ENCODE results near the gene BPTF.
"Not testable (repeated sequence)": the region's sequence is repeated elsewhere in the genome, so short reads cannot be mapped to it uniquely, and the experiment has no call there.

Gene BPTF

DNA sequence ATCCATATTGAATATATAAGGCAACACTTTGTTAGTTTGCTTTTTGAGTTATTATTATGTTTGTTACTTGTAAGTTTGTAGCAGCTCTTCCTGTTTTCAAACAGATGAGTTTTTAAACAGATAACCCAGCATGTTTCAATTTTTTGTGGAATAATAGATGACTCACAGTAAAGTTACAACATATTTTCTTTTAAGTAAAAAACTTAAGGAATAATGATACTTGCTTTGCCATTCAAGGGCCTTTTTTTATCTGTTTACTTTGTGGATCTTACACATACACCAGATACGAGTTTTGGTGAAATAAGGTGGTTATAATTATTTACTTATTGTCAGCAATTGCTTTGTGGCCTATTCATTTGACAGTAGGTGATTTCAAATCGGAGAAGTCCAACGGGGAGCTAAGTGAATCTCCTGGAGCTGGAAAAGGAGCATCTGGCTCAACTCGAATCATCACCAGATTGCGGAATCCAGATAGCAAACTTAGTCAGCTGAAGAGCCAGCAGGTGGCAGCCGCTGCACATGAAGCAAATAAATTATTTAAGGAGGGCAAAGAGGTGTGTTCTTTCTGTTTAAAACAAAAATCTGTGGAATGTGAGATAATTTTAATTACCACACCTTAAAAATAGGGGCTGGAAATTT, 66.3 kb downstream of the BPTF start:
- Mint-ChIP-seq H3K27ac (no peak overlapping the region), H3K9me3 (no peaks in the 10 kb centered on the region), H3K36me3 (ENCODE audit: low read depth) (peaks cover 79% of the 10 kb centered on the region), H3K4me1 (ENCODE audit: low read depth) (peaks cover under 1% of the 10 kb centered on the region), H3K4me3 (no peak overlapping the region), H3K27me3 (no peaks in the 10 kb centered on the region)
- DNase-seq: no peak

DNA sequence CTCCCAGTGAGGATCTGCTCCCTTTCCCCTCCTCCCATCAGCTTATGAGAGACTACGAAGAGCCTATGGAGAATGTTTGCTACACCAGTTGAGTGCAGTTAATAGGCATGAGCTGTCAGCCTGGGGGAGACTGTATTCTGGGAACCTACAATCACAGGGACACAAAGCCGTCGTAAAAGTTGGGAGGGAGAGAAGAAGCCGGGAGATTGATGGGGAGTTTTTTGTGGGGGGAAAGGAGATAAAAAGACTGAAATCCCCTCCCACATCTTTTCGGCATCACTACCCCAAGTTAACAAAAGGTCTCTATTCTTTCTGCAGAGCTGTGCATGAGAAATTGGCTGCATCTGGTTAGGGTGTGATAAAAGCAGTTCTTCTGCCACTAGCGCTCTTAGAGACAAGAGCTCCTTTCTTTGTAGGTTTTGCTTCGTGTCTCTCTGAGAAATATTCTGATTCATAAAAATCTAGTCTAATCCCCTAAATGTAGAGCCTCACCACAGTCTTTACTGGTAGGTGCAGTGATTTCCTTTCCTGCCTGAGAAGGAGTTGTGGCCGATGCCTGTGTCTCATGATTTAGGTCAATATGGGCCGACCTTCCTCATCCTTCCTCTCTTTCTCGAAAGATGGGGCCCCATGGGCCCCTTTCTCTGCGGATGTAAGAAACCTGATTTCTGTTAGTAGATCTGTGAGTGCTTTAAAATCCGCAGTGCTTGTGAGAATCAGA, 77.4 kb downstream of the BPTF start:
- no peaks in the 10 kb centered on the region for H3K4me1 Mint-ChIP-seq (ENCODE audit: low read depth)
- H3K36me3 Mint-ChIP-seq (ENCODE audit: low read depth): peaks cover 79% of the 10 kb centered on the region
- peak overlapping the region; percentile 4 for H3K27ac Mint-ChIP-seq

DNA sequence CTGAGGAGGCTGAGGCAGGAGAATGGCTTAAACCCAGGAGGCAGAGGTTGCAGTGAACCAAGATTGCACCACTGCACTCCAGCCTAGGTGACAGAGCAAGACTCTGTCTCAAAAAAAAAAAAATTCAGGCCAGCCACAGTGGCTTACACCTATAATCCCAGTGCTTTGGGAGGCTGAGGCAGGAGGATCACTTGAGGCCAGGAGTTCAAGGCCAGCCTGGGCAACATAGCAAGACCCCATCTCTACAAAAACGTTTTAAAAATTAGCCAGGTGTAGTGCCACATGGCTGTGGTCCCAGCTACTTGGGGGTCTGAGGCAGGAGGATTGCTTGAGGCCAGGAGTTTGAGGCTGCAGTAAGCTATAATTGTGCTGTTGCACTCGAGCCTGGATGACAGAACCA, 80.0 kb downstream of the BPTF start:
- H3K27me3 Mint-ChIP-seq; DNase-seq; H3K4me3 Mint-ChIP-seq; H3K27ac Mint-ChIP-seq; H3K4me1 Mint-ChIP-seq (ENCODE audit: low read depth); H3K9me3 Mint-ChIP-seq: not testable (repeated sequence)
- H3K36me3 Mint-ChIP-seq (ENCODE audit: low read depth): peaks cover 91% of the 10 kb centered on the region

More for the DNA sequence above, 77.4 kb downstream of the BPTF start:
- no peaks in the 10 kb centered on the region for H3K27me3 Mint-ChIP-seq
- H3K4me3 Mint-ChIP-seq: no peak overlapping the region
- no peak for DNase-seq
- H3K9me3 Mint-ChIP-seq: no peaks in the 10 kb centered on the region

DNA sequence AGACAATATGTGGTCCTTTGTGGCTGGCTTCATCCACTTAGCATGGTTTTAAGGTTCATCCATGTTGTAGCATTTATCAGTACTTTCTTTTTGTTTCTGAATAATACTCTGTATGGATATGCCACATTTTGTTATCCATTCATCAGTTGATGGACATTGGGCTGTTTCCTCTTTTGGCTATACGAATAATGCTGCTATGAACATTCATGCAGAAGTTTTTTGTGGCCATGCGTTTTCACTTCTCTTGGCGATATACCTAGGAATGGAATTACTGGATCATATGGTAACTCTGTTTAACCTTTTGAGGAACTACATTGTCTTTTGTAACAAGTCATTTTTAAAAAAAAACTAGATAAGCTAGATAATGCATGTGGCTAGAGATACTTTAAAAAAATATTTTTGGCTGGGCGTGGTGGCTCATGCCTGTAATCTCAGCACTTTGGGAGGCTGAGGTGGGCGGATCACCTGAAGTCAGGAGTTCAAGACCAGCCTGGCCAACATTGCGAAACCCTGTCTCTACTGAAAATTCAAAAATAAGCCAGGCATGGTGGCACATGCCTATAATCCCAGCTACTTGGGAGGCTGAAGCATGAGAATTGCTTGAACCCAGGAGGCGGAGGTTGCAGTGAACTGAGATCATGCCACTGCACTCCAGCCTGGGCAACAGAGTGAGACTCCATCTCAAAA, 85.0 kb downstream of the BPTF start:
- H3K9me3 Mint-ChIP-seq, DNase-seq, H3K4me3 Mint-ChIP-seq, H3K27me3 Mint-ChIP-seq: not testable (repeated sequence)
- peaks cover 95% of the 10 kb centered on the region for H3K36me3 Mint-ChIP-seq (ENCODE audit: low read depth)
- peak overlapping the region; percentile 64 for H3K27ac Mint-ChIP-seq
- H3K4me1 Mint-ChIP-seq (ENCODE audit: low read depth): peaks cover 30% of the 10 kb centered on the region

DNA sequence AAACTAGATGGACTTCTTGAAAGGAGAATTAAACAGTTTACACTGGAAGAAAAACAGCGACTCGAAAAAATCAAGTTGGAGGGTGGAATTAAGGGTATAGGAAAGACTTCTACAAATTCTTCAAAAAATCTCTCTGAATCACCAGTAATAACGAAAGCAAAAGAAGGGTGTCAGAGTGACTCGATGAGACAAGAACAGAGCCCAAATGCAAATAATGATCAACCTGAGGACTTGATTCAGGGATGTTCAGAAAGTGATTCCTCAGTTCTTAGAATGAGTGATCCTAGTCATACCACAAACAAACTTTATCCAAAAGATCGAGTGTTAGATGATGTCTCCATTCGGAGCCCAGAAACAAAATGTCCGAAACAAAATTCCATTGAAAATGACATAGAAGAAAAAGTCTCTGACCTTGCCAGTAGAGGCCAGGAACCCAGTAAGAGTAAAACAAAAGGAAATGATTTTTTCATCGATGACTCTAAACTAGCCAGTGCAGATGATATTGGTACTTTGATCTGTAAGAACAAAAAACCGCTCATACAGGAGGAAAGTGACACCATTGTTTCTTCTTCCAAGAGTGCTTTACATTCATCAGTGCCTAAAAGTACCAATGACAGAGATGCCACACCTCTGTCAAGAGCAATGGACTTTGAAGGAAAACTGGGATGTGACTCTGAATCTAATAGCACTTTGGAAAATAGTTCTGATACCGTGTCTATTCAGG, 85.9 kb downstream of the BPTF start:
- Mint-ChIP-seq H3K4me3 (no peak overlapping the region), H3K36me3 (ENCODE audit: low read depth) (peaks cover 97% of the 10 kb centered on the region), H3K27me3 (no peaks in the 10 kb centered on the region), H3K4me1 (ENCODE audit: low read depth) (peaks cover 30% of the 10 kb centered on the region), H3K9me3 (no peaks in the 10 kb centered on the region), H3K27ac (peak overlapping the region; percentile 91)
- DNase-seq: no peak

DNA sequence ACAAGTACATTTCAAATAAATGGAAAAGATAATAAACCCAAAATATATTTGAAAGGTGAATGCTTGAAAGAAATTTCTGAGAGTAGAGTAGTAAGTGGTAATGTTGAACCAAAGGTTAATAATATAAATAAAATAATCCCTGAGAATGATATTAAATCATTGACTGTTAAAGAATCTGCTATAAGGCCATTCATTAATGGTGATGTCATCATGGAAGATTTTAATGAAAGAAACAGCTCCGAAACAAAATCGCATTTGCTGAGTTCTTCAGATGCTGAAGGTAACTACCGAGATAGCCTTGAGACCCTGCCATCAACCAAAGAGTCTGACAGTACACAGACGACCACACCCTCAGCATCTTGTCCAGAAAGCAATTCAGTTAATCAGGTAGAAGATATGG, 86.8 kb downstream of the BPTF start:
- Mint-ChIP-seq H3K27me3 (no peaks in the 10 kb centered on the region), H3K4me1 (ENCODE audit: low read depth) (peaks cover 30% of the 10 kb centered on the region), H3K9me3 (no peaks in the 10 kb centered on the region), H3K36me3 (ENCODE audit: low read depth) (peaks cover 92% of the 10 kb centered on the region), H3K4me3 (no peak overlapping the region), H3K27ac (peak overlapping the region; percentile 91)
- no peak for DNase-seq

DNA sequence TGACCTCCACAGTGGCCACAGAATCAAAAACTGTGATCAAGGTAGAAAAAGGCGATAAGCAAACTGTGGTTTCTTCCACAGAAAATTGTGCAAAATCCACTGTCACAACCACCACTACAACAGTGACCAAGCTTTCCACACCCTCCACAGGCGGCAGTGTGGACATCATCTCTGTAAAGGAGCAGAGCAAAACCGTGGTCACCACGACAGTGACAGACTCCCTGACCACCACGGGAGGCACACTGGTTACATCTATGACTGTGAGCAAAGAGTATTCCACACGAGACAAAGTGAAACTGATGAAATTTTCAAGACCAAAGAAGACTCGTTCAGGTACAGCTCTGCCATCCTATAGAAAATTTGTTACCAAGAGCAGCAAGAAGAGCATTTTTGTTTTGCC, 87.4 kb downstream of the BPTF start:
- Mint-ChIP-seq H3K36me3 (ENCODE audit: low read depth) (peaks cover 88% of the 10 kb centered on the region), H3K9me3 (no peaks in the 10 kb centered on the region), H3K4me1 (ENCODE audit: low read depth) (peaks cover 30% of the 10 kb centered on the region), H3K27me3 (no peaks in the 10 kb centered on the region), H3K27ac (peak overlapping the region; percentile 75), H3K4me3 (no peak overlapping the region)
- DNase-seq: no peak

DNA sequence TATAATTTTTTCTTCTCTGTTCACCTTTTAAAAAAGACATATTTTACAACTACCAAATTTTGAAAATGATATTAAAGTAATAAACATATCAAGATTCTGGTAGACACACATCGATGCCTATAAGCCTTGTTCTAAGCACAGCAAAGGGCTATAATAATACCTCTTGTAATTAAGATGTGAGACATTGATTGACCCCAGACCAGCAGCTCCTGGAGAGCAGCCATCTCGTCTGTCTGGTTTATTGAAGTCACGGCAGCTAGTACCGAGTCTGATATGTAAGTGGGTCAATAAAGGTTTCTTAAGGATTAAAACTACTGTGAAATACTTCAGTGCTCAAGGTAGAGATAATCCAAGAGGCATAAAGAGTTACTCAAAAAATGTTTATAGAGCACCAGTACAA, 94.9 kb downstream of the BPTF start:
- H3K36me3 Mint-ChIP-seq (ENCODE audit: low read depth): peaks cover 64% of the 10 kb centered on the region
- no peaks in the 10 kb centered on the region for H3K9me3 Mint-ChIP-seq
- no peak for DNase-seq
- H3K4me1 Mint-ChIP-seq (ENCODE audit: low read depth): no peaks in the 10 kb centered on the region
- no peaks in the 10 kb centered on the region for H3K27me3 Mint-ChIP-seq
- H3K27ac Mint-ChIP-seq: no peak overlapping the region
- H3K4me3 Mint-ChIP-seq: no peak overlapping the region

DNA sequence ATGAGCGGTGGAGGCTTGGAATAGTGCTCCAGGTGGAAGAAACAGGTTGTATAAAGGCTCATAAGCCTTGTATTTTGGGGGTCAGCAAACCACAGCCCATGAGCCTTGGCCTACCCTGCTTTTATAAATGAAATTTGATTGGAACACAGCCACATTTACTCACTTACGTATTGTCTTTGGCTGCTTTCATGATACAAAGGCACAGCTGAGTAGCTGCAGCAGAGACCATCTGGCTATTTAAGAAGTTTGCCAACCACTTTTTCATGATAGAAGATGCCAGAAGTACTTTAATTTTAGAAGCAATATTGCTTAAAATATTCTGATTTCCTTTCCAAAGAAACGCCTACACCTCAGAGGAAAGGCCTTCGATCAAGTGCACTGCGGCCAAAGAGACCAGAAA, 97.2 kb downstream of the BPTF start:
- no peaks in the 10 kb centered on the region for H3K4me1 Mint-ChIP-seq (ENCODE audit: low read depth)
- peaks cover 63% of the 10 kb centered on the region for H3K36me3 Mint-ChIP-seq (ENCODE audit: low read depth)
- no peak for DNase-seq
- no peak overlapping the region for H3K4me3 Mint-ChIP-seq
- H3K27ac Mint-ChIP-seq: peak overlapping the region; percentile 58
- H3K27me3 Mint-ChIP-seq: no peaks in the 10 kb centered on the region
- H3K9me3 Mint-ChIP-seq: no peaks in the 10 kb centered on the region

DNA sequence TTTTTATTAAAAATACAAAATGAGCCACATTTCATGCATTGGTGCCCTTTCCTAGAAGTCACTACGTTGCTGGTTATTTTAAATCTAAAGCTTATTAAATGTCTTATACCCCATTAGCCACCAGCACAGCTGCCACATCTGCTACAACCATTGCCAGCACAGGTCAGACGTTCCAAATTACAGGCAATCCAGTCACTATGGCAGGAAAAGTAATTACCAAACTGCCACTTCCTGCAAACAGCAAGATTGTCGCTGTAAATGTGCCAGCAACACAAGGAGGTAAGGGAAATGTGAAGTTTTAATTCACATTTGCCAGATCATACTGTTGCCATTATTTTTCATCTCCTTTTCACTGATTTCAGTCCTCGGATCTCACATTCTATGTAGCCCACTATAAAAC, 103.5 kb downstream of the BPTF start:
- not testable (repeated sequence) for H3K4me1 Mint-ChIP-seq (ENCODE audit: low read depth); H3K9me3 Mint-ChIP-seq; H3K4me3 Mint-ChIP-seq; H3K27me3 Mint-ChIP-seq; DNase-seq
- Mint-ChIP-seq H3K36me3 (ENCODE audit: low read depth) (peaks cover 79% of the 10 kb centered on the region), H3K27ac (peak overlapping the region; percentile 13)

DNA sequence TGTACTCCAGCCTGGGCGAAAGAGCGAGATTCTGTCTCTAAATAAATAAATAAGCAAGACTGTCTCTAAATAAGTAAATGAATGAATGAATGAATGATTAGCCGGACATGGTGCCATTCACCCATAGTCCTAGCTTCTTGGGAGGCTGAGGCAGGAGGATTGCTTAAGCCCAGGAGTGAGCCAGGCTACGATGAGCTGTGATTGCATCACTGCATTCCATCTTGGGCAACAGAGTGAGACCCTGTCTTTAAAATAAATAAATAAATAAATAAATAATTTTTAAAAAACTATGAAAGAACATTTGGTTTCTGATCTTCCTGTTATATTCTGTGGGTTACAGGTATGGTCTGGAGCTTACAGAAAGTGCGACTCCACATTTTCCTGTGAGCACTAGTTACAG, 105.9 kb downstream of the BPTF start:
- peaks cover 76% of the 10 kb centered on the region for H3K36me3 Mint-ChIP-seq (ENCODE audit: low read depth)
- DNase-seq: no peak
- no peak overlapping the region for H3K4me3 Mint-ChIP-seq
- H3K9me3 Mint-ChIP-seq: no peaks in the 10 kb centered on the region
- no peak overlapping the region for H3K27ac Mint-ChIP-seq
- H3K27me3 Mint-ChIP-seq: no peaks in the 10 kb centered on the region
- H3K4me1 Mint-ChIP-seq (ENCODE audit: low read depth): no peaks in the 10 kb centered on the region

DNA sequence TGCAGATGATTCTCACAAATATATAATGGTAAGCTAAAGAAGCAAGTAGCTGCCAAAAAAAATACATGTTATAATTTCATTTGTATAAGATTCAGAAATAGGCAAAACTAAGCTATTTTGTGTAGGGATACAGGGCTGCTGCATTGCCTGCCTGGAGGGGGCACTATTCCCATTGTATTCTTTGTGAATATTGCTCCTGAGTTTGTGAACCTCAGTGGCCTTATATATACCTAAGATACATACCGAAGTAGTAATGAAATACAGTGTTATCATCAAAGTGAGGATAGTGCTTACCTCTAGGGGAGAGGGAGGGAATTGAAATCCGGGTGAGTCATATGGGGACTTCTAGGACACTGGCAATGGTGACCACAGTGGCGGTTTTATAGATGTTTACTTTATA, 117.5 kb downstream of the BPTF start:
- DNase-seq: no peak
- Mint-ChIP-seq H3K27me3 (no peaks in the 10 kb centered on the region), H3K36me3 (ENCODE audit: low read depth) (peaks cover 91% of the 10 kb centered on the region), H3K27ac (no peak overlapping the region), H3K9me3 (no peaks in the 10 kb centered on the region), H3K4me3 (no peak overlapping the region), H3K4me1 (ENCODE audit: low read depth) (no peaks in the 10 kb centered on the region)

DNA sequence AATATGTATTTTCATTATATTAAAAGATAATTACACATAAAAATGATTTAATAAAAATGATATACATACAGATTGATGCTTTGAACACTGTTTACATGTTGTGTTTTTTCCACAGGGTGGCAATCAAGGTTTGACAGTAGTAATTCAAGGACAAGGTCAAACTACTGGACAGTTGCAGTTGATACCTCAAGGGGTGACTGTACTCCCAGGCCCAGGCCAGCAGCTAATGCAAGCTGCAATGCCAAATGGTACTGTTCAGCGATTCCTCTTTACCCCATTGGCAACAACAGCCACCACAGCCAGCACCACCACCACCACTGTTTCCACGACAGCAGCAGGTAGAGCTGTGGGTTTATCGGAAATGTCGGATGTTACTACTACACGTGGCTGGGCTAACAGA, 118.7 kb downstream of the BPTF start:
- no peaks in the 10 kb centered on the region for H3K27me3 Mint-ChIP-seq
- H3K4me1 Mint-ChIP-seq (ENCODE audit: low read depth): no peaks in the 10 kb centered on the region

DNA sequence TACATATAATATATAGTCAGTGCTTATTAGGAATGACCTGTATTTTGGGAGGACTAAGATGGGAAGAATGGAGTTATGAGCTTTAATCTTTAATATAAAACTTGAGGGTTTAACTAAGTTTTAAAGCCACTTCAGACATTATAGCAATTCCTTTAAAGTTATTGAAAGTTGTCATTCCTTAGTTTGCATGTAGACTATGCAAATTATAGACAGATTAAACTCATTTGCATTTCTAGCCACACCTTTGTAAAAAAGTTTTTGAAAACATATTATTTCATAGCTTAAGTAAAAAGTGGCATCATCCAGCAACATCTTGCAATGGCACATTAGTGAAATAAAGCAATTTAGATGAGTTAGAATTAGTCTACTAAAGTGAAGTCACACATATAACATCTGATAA, 121.2 kb downstream of the BPTF start:
- Mint-ChIP-seq H3K27ac (no peak overlapping the region), H3K27me3 (no peaks in the 10 kb centered on the region), H3K9me3 (no peaks in the 10 kb centered on the region), H3K36me3 (ENCODE audit: low read depth) (peaks cover 90% of the 10 kb centered on the region), H3K4me3 (no peak overlapping the region), H3K4me1 (ENCODE audit: low read depth) (no peaks in the 10 kb centered on the region)
- DNase-seq: no peak

More for the DNA sequence above, 118.7 kb downstream of the BPTF start:
- Mint-ChIP-seq H3K9me3 (no peaks in the 10 kb centered on the region), H3K4me3 (no peak overlapping the region), H3K27ac (no peak overlapping the region), H3K36me3 (ENCODE audit: low read depth) (peaks cover 92% of the 10 kb centered on the region)
- no peak for DNase-seq
